Activated effector memory CD4-positive, alpha-beta T cell treated with Interleukin-2 at 50 U/mL for 16 hours (primary cell): ENCODE data around the gene RCAN1.
"Not testable (repeated sequence)": the region's sequence is repeated elsewhere in the genome, so short reads cannot be mapped to it uniquely, and the experiment has no call there.

Source experiments
- DNase-seq: peaks from one replicate; pipeline ENCODE4 v3.0.0-alpha.2; 2020

RCAN1 gene

DNA sequence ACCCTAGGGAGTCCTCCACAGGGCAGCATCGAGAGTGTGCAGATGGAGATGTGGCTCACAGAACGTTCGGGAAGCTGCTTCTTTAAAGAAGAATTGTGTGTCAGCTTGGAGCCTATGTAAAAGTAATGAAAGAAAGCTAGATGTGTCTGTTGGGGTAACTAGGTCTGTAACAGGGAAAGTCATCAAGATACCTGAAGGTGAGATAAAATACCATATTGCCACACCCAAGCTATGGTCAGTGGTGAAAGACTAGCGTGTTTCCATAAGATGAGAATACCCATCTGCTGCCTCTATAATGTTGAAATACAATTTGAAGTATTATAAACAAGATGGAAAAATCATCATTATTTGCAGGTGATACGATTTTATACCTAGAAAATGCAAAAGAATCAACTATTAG is 17.5 kb downstream of the RCAN1 start:
- no peak for DNase-seq

DNA sequence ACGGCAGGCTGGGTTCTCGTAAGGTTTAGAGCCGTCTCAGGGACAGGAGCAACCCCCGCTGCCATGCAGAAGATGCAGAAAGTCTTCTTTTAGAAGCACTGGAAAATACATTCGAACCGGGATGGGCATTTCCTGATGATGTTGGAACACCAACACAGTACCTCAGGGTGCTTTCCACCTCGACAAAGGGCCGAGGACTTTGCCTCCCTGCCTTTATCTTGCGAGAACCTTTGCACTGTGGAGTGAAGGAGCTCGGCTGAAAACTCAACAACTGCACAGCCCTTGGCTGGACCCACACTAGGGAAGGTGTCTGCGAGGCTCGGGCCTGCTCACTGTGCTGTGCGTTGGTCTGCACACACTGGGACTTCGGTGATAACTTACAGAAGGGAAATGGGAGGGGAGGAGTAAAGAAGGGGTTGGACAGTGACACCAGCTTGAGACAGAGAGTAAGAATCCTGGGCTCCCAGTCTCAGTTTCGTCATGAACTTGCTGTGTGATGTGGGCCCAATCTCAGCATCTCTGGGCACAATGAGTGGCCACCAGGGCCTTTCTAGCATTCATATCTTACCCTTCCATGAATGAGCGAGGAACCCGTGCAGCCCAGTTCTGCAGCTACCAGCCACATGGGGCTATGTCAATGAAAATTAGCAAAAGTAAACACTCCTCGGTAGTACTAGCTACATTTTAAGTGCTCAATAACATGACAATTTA is 18.2 kb downstream of the RCAN1 start:
- no peak for DNase-seq

DNA sequence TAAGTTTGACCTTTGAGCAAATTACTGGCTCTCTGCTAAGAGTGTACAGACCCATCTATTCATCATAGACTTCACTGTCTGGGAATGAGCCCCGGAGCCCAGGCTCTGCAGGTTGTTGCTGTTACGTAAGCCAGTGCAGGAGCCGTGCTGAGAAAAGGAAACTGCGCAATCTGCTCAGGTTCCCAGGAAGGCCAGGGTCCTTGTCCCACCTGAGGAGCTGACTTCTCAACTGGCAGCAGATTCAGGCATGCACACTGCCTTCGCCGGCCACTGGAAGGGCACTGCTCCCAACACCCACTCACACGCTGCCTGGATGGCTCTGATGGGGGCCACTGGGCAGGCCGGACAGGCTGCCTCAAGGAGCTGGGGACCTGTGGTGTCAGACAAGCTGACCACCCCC is 19.5 kb downstream of the RCAN1 start:
- no peak for DNase-seq

DNA sequence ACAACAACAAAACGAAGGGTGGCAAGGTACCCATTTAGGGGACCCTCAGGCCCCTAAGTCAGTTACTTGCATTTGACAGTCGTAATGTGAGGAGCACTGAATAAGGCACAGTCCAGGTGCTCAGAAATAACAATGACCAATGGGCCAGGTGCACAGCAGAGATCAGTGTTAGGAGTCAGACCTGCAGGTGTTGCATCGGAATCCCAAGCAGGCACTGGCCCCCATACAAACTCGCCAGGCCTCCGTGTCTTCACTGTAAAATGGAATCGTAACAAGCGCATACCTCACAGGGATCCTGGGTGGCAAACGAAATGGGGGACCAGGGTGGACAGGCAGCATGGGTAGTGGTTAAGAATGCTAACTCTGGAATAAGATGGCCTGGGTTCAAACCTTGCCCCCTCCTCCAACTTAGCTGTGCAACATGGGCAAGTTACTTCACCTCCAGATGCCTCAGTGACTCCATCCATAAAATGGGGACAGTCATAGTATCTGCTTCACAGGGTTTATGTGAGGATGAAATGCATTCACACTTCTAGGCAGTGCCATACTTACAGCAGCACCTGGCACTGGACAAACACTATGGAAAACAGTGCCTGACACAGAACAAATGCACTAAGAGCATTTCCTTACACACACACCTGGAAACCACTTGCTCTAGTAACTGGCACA is 20.2 kb downstream of the RCAN1 start:
- no peak for DNase-seq

DNA sequence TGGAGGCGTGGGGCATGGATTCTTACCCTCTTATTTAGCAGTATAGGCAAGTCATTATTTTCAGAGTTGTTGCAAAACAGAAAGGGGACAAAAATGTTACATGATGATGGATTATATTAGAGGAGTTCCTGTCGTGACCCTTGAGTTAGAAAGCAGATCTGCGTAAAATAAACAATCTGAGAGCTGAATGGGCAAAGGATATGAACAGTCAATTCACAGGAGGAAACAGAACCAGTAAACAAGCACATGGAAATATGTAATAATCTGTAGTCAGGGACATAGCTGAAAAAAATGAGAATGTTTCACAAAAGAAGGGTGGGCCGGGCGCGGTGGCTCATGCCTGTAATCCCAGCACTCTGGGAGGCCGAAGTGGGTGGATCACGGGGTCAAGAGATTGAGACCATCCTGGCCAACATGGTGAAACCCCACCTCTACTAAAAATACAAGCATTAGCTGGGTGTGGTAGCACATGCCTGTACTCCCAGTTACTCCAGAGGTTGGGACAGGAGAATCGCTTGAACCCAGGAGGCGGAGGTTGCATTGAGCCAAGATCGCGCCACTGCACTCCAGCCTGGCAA is 20.9 kb downstream of the RCAN1 start:
- no peak for DNase-seq

DNA sequence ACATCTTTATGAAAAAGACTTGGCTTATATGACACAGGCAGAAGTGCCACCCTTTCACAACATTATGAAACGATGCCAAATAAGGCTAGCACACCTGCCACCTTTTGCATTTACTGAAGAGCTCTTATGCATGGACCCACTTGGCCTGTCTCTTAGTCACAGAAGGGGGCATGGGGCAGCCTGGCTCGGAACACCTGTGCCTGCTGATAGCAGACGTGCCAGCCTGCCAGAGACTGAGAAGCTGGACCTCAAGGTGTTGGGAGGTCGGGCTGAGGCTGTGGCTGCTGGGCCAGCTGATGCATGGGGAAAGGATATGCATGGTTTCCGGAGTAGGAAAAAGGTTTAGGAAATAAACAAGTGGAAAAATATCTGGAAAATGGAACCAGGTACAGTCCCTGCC is 21.5 kb downstream of the RCAN1 start:
- no peak for DNase-seq

DNA sequence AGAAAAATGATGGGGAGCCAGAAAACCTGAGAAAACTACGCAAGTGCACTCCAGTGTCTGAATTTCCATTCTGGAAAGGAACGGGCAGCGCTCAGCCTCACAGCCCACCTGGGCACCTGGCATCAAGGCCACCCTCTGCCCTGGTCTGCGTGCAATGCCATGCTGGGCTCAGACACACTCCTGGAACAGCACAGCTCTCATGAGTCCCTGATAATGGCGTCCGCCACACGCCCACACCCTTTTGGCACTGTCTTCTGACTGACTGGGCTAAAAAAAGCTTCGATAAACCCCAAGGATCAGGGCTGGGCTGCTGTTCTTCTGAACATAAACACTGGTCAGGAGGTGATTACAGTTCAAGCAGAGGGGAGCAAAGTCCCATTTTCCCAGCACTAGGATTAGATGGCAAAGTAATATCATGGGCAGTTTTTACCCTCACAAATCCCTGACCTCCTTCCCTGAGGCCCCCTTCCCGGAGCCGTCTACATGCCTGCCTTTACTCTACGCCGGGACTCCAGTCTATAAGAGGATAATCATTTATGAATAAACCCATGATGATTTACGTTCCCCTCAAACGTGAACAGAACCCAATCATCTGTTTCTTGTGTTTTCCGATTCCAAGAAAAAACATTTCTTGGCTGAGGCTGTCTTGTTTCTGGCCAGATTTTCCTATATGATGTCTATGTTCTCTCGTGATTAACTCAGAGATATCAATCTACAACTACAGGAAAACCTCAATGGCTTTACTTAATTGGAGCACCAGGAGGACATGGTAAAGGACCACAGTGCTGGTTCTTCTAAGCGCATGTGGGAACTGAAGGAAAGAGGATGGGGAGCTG is 22.6 kb downstream of the RCAN1 start:
- DNase-seq, result no peak

DNA sequence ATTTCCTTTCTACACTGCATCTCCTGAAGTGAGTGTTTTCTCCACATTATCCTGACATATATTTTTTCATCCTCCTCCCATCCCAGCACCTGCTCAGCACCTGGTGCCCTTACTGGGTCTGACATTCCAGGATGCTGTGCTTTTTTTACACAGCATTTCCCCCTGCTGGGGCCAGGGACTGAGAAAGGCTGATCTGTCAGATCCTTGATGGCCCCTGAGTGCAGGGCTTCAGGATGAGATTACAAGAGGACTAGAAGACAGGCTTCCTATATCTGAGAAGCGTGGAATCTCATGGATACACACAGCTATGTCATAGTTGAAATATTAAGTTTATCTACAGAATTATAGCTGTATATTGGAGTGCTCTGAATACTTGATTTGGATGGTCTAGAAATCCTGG is 24.4 kb downstream of the RCAN1 start:
- no peak for DNase-seq

DNA sequence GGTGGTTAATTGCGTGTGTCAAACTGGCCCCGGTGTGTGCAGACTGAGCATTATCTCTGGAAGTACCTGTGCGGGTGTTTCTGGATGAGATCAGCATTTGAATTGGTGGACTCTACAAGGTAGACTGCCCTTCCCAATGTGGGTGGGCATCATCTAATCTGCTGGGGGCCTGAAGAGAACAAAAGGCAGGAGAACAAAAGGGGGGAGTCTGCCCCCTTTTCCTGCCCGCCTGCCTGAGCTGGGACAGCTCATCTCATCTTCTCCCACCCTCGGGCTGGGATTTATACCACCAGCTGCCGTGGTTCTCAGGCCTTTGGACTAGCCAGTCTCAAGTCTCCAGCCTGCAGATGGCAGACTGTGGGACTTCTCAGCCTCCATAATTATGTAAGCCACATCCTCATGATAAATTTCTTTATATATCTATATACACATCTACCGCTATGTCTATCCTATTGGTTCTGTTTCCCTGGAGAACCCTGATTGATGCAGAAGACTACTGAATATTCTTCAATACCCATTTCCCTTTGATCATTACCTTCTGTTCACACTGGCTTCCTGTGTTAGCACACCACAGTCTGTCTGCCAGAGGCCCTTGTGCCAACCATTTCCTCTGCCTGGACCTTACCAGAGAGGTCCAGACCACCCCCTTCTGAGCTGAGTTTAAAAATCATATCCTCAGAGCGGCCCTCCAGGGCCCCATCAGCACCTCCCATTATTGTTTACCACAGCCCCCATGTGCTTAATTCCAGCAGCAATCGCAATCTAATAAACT is 25.2 kb downstream of the RCAN1 start:
- no peak for DNase-seq

DNA sequence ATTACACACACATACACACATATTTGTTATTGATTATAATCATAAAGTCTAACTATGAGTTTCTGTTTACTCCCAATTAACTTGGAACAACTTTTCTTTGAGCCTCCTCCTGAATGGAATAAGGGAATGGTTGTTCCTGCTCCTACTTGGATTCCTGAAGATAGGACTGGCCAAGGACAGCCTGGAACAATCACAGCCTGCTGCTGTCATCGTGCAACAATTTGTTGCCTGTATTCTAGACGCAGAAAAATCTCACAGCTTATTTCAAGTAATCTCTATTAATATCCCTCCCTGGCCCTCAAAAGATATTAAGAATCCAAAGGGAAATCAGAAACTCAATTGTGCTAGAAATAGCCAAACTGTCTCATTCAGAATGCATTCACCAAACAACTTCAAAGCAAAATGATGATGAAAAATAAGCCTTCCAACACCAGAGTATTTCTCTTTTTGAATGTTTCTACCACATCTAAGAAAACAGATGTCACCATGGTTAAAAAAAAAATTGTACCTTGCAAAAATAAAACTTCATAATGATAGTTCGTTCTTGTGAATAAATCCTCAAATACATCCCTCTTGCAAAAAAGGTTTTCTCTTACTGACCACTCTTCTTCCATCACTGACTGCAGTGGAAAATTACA is 30.9 kb downstream of the RCAN1 start:
- no peak for DNase-seq

DNA sequence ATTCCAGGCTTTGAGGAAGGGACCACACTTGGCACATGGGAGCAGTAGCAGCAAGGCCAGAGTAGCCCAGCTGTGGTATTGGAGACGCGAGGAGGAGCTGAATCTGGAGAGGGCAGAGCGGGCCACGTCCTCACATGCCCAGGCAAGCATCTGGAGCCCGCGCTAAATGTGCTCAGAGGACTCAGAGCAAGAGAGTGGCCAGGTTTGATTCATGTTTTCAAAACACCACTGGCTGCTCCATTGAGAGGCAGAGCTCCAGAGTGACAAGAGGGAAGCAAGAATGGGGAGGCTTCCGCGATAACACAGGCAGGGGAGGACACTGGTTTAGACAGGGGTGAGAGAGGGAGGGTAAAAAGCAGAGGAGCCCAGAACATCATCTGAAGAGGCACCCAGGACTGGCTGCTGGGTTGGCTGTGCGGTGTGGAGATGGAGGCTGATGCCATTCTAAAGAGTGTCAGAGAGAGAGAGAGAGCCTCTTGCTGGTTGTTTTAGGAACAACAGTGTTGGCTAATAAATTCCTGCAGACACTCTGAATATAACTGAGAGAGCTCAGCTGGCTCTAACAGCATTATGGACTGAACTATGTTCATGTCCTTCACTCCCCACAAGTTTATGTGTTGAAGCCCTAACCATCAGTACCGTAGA is 32.3 kb downstream of the RCAN1 start:
- DNase-seq, result no peak

DNA sequence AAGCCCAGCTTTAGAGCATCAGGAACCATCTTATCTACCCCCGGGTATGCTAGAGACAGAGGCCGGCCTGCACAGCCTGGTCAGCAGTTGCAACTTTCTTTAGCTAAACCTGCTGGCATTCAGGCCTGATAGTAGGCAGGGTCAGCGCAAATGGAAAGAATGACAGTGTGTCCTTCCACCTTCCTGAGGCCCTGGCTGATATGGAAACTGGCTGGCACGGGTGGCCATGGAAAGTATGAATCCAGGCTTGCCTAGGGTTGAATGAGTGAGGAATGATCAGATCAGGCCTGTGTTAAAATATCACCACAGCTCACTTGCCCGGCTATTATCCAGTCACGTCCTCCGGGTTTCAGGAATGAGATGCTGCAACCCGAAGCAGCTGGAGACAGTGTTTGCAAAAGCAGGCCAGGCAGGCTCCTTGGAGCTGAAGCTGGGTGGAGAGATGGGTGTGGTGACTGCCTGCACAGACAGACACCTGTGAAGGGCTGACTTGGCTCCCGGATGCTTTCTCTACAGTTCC is 34.7 kb downstream of the RCAN1 start:
- no peak for DNase-seq

DNA sequence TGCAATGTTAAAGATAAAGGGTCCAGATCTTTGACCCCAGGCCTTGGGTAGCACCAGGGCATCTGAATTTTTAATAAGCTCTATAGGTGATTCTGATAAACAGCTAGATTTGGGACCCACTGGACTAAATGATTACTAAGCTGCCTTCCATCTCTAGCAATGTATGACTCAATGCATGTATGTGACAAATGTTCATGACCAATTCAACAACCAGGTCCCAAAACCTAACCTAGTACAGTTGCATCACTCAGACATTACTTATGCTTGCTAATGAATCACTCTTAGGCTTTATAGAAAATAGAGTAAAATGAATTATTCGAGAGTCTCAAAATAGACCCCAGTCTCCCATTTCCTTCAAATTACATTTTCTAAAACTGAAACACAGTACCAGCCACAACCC is 35.5 kb downstream of the RCAN1 start:
- DNase-seq, result no peak

DNA sequence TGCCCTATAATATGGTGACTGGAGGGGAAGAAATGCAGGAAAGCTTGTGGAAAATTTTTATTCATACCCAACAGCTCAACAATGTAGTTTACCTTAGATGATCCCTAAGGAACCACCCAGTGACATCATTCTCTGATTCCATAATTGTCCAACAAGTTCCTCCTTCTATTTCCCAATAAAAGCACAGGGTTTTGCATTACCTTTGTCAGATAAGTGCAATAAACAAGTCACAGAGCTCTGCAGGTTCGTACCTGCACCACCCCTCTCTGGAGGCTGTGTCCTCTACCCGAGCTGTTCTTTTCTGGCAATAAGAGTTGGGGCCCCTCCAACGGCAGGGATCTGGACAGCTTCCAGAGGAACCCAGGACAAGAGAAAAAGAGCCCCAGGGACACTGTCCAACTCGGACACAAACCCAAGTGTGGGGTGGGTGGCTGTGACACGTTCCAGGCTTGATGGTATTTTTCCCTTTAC is 38.8 kb downstream of the RCAN1 start:
- DNase-seq, result no peak

DNA sequence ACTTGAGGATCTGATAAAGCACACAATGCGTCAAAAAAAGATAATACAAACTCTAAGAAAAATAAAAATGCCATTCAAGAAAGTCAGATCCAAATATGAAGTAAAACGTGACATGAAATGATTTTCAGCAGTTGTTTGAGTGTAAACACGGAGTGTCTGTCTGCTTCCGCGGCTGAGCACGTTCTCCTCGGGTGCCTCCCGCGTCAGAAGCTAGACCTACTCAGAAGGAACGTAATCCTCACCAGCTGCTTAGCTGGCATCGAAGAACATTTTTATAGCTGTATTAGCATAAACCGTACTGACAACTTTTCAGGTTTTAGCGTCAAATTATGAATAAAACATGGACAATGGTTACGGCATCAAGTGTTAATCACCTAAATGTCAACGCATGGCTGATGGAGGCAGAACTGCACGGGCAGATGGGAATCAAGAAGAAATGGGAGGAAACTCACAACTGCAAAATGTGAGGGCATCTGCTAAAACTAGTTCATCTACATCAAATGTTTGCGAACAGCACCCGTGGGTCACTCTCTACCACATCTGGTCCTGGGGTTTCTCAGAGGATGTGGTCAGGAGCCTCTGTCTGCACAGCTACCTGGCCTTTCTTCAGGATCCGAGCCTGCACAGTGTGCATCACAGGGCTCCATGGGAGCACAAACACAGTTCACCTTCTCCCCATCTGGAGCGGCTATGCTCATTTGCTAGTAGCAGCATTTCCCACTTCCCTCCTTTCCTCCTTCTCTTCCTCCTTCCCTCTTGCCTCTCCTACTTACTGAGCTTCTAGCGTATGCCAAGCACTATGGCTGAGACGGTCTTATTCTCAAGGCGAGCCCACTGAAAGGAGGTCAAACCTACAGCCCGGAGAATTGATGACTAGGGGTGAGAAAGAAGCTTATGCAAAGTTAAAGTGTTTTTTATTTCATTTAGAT is 40.0 kb downstream of the RCAN1 start:
- DNase-seq, result no peak

DNA sequence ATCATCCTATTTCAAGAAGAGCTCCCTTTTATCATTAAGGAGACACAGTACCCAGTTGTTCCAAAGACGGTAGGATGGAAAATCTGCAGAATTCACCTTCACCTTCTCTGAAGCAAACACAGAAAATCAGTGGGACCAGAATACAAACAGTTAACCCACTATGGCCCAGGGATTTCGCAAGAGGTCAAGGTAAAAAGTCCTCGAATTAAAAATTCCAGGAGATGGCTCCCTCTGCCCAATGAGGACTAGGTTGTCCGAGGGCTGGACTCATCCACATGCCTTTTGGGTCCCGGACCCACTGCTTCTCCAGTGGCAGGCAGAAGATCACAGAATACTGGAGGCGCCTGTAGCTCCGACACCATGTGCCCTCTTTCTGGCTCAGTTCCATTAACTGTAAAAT is 42.9 kb downstream of the RCAN1 start:
- no peak for DNase-seq

DNA sequence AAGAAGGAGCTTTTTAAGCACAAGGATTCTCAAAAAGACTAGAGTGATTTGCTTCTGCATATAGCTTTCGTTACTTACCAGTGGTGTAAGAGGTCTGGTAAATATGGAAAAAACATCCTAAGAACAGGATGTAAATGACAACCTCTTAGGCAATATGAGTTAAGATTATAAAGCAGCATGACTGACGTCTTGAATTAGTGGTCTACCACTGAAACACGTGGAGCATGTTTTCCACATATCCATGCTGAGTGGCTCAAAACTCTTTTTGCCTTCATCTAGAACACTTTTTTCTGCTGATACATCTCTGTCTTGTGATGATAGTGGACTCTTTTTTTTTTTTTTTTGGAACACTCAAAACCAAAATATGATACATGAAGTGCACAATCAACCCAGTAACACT is 44.6 kb downstream of the RCAN1 start:
- DNase-seq, result no peak

DNA sequence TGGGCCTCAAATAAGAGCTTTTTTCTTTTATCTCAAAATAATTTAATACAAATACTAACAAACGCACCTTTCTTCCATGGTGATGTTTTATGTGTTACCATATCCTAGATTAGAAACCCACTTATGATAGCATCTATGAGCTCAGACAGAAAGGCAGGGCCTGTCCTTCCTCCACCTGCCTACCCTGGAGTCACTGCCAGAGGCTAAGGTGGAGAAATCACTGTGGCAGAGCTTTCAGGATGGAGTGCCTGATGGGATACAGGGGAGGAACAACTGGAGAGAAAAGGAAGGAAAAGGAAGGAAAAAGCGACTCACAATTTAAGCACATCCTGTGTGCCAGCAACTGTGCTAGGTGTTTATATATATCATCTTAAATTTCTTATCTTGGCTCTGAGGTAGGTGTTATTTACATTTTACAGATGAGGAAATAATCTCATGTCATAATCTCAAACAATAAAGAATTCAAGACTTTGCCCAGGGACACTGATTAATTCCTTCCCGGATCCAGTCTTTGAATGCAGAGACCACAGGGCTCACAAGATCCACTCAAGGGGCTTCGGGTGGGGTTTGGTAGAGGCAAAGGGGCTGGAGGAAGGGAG is 45.4 kb downstream of the RCAN1 start:
- no peak for DNase-seq

DNA sequence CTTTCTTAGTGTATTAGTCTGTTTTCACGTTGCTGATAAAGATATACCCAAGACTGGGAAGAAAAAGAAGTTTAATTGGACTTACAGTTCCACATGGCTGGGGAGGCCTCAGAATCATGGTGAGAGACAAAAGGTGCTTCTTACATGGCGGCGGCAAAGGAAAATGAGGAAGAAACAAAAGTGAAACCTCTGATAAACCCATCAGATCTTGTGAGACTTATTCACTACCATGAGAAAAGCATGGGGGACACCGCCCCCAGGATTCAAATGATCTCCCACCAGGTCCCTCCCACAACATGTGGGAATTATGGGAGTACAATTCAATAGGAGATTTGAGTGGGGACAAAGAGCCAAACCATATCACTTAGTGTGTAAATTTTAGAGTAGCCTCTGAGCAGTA is 46.1 kb downstream of the RCAN1 start:
- DNase-seq, result not testable (repeated sequence)
